Neuronal stem cell (in vitro differentiated cells): ENCODE data around the gene PHF12.
A peak's percentile ranks its signal among the peaks of the same experiment; 100 is the strongest.

ENCODE experiments used
- DNase-seq: peaks from one replicate; pipeline ENCODE4 v3.0.0-alpha.2; 2013; ENCODE audit warnings: low spot score
- H2AFZ ChIP-seq: one replicate; pipeline ENCODE4 v1.6.1; 2013; ENCODE audit warnings: mild to moderate bottlenecking, low read length, inconsistent platforms
- H2AK5ac ChIP-seq: 2 replicates; pipeline ENCODE4 v1.6.1; 2013; ENCODE audit warnings: low read depth, mild to moderate bottlenecking, inconsistent platforms, low read length, moderate library complexity, mixed read lengths
- H2BK120ac ChIP-seq: 2 replicates; pipeline ENCODE4 v1.6.1; 2013; ENCODE audit warnings: low read depth, mild to moderate bottlenecking, inconsistent platforms, low read length, moderate library complexity, mixed read lengths
- H2BK12ac ChIP-seq: one replicate; pipeline ENCODE4 v1.6.1; 2013; ENCODE audit warnings: low read length, inconsistent platforms
- H2BK15ac ChIP-seq: 2 replicates; pipeline ENCODE4 v1.6.1; 2013; ENCODE audit warnings: mild to moderate bottlenecking, low read length, inconsistent platforms, mixed read lengths
- H2BK5ac ChIP-seq: one replicate; pipeline ENCODE4 v1.6.1; 2013; ENCODE audit warnings: inconsistent platforms, mild to moderate bottlenecking, low read length, moderate library complexity
- H3K14ac ChIP-seq: one replicate; pipeline ENCODE4 v1.6.1; 2013; ENCODE audit warnings: low read length, inconsistent platforms
- H3K18ac ChIP-seq: 2 replicates; pipeline ENCODE4 v1.6.1; 2013; ENCODE audit warnings: low read length, inconsistent platforms
- H3K23ac ChIP-seq: 2 replicates; pipeline ENCODE4 v1.6.1; 2013; ENCODE audit warnings: low read depth, mild to moderate bottlenecking, mixed read lengths, low read length, inconsistent platforms; ENCODE audit not compliant: poor library complexity
- H3K27ac ChIP-seq: replicated peaks from 3 replicates; pipeline ENCODE4 v1.5.1; 2013; ENCODE audit warnings: low read length, inconsistent platforms
- H3K27me3 ChIP-seq, 3 experiments: 2 replicates each; pipeline ENCODE4 v1.6.1; 2013; ENCODE audit warnings: low read length in 3 of 3, mild to moderate bottlenecking in 2 of 3, inconsistent platforms in 1 of 3, low read depth in 1 of 3, mixed read lengths in 1 of 3, moderate library complexity in 1 of 3; ENCODE audit not compliant: control insufficient read depth in 3 of 3, insufficient read depth in 3 of 3
- H3K36me3 ChIP-seq, 2 donors: replicated peaks in 1 of 2; 2 replicates each; pipeline ENCODE4 v1.6.1; 2013; ENCODE audit warnings: low read length in 2 of 2; ENCODE audit not compliant: control insufficient read depth in 2 of 2, insufficient read depth in 2 of 2
- H3K4ac ChIP-seq: 2 replicates; pipeline ENCODE4 v1.6.1; 2013; ENCODE audit warnings: inconsistent platforms, mild to moderate bottlenecking, low read length, moderate library complexity
- H3K4me1 ChIP-seq, 2 donors: 1 replicate in 1 of 2; 2 replicates in 1 of 2; pipeline ENCODE4 v1.6.1; 2013; ENCODE audit warnings: low read length in 2 of 2, low read depth in 1 of 2; ENCODE audit not compliant: control insufficient read depth in 2 of 2, insufficient read depth in 1 of 2
- H3K4me2 ChIP-seq: one replicate; pipeline ENCODE4 v1.6.1; 2013; ENCODE audit warnings: mild to moderate bottlenecking, low read length, inconsistent platforms; ENCODE audit not compliant: insufficient read depth, poor library complexity, severe bottlenecking
- H3K4me3 ChIP-seq, 2 donors: 2 replicates each; pipeline ENCODE4 v1.5.1; 2013; ENCODE audit warnings: low read length in 2 of 2, mild to moderate bottlenecking in 2 of 2, inconsistent platforms in 1 of 2, moderate library complexity in 1 of 2
- H3K79me1 ChIP-seq: one replicate; pipeline ENCODE4 v1.6.1; 2013; ENCODE audit warnings: low read depth, mild to moderate bottlenecking, inconsistent platforms, low read length, moderate library complexity
- H3K9ac ChIP-seq: one replicate; pipeline ENCODE4 v1.6.1; 2013; ENCODE audit warnings: mild to moderate bottlenecking, low read depth, low read length, inconsistent platforms; ENCODE audit not compliant: poor library complexity
- H3K9me3 ChIP-seq, 2 donors: replicated peaks in 1 of 2; 2 replicates each; pipeline versions ENCODE3 to v1.6.1; 2013; ENCODE audit warnings: low read length in 2 of 2, mild to moderate bottlenecking in 2 of 2, inconsistent platforms in 1 of 2, low read depth in 1 of 2, mixed read lengths in 1 of 2, moderate library complexity in 1 of 2; ENCODE audit not compliant: control insufficient read depth in 2 of 2, insufficient read depth in 1 of 2
- H4K8ac ChIP-seq: one replicate; pipeline ENCODE4 v1.6.1; 2013; ENCODE audit warnings: low read depth, mild to moderate bottlenecking, inconsistent platforms, low read length, moderate library complexity
- H4K91ac ChIP-seq: one replicate; pipeline ENCODE4 v1.6.1; 2013; ENCODE audit warnings: low read length, low read depth, mild to moderate bottlenecking, inconsistent platforms; ENCODE audit not compliant: poor library complexity
- WGBS, 2 donors: extraction: QIAGEN DNeasy Blood & Tissue Kit; methylation state at CpG; one replicate each; pipeline ENCODE4 v1.1.7; 2013; ENCODE audit warnings: missing lambda C conversion rate in 2 of 2, mixed read lengths in 1 of 2; ENCODE audit not compliant: insufficient read length in 2 of 2, insufficient replicate concordance in 1 of 2; ENCODE audit errors: extremely low coverage in 2 of 2; 5-methylcytosine and 5-hydroxymethylcytosine counted together

PHF12 gene

GRCh38 chr17:28975031-28975430 is 23.7 kb upstream of the PHF12 start:
- no peak overlapping the region for H2AFZ ChIP-seq
- no CpG with 5 or more reads among the region's 2 CpGs for WGBS, 2 donors
- no peak overlapping the region for H4K91ac ChIP-seq
- H2BK12ac ChIP-seq, result no peak overlapping the region
- H3K79me1 ChIP-seq, result no peaks in the 10 kb centered on the region
- no peak overlapping the region for H3K27ac ChIP-seq
- H2BK15ac ChIP-seq, result no peak overlapping the region
- H3K23ac ChIP-seq, result no peak overlapping the region
- no peaks in the 10 kb centered on the region for H3K9me3 ChIP-seq
- no peaks in the 10 kb centered on the region for H3K27me3 ChIP-seq
- H3K4me2 ChIP-seq, result no peak overlapping the region
- H2AK5ac ChIP-seq, result no peak overlapping the region
- H3K4ac ChIP-seq, result no peak overlapping the region
- no peak overlapping the region for H3K18ac ChIP-seq
- H2BK120ac ChIP-seq, result no peak overlapping the region
- no peaks in the 10 kb centered on the region for H3K36me3 ChIP-seq
- no peak overlapping the region for H4K8ac ChIP-seq
- H3K4me1 ChIP-seq, result peaks cover 8 to 22% of the 10 kb centered on the region in 2 donors
- no peak overlapping the region for H3K9ac ChIP-seq
- no peak overlapping the region for H3K14ac ChIP-seq
- H3K4me3 ChIP-seq, result no peak overlapping the region
- no peak overlapping the region for H2BK5ac ChIP-seq
- DNase-seq, result no peak

GRCh38 chr17:28974451-28974850 is 23.1 kb upstream of the PHF12 start:
- no peak overlapping the region for H3K27ac ChIP-seq

GRCh38 chr17:28973425-28973824 is 22.1 kb upstream of the PHF12 start:
- H3K23ac ChIP-seq, result no peak overlapping the region
- no peaks in the 10 kb centered on the region for H3K36me3 ChIP-seq
- H3K9ac ChIP-seq, result no peak overlapping the region
- no peak overlapping the region for H3K4me3 ChIP-seq
- H3K4ac ChIP-seq, result no peak overlapping the region
- H2BK12ac ChIP-seq, result no peak overlapping the region
- H3K14ac ChIP-seq, result no peak overlapping the region
- H2BK120ac ChIP-seq, result no peak overlapping the region
- H4K91ac ChIP-seq, result no peak overlapping the region
- H2BK15ac ChIP-seq, result no peak overlapping the region
- H2AK5ac ChIP-seq, result peak overlapping the region; percentile 3
- peak overlapping the region; percentile 50 for H3K18ac ChIP-seq
- no peaks in the 10 kb centered on the region for H3K9me3 ChIP-seq
- no peak overlapping the region for H2BK5ac ChIP-seq
- no peak overlapping the region for H3K4me2 ChIP-seq
- WGBS, 2 donors, result no CpG with 5 or more reads among the region's 2 CpGs
- H4K8ac ChIP-seq, result no peak overlapping the region
- DNase-seq, result no peak
- no peak overlapping the region for H3K27ac ChIP-seq
- H3K4me1 ChIP-seq, result peaks cover 22 to 34% of the 10 kb centered on the region in 2 donors
- no peaks in the 10 kb centered on the region for H3K27me3 ChIP-seq
- no peaks in the 10 kb centered on the region for H3K79me1 ChIP-seq
- H2AFZ ChIP-seq, result no peak overlapping the region

More at GRCh38 chr17:28974451-28974850, 23.1 kb upstream of the PHF12 start:
- Histone ChIP-seq H3K4ac (no peak overlapping the region), H2AK5ac (no peak overlapping the region), H3K14ac (no peak overlapping the region), H4K8ac (no peak overlapping the region), H2AFZ (no peak overlapping the region), H3K79me1 (no peaks in the 10 kb centered on the region), H4K91ac (no peak overlapping the region), H3K4me1 (peaks cover 11 to 24% of the 10 kb centered on the region in 2 donors), H3K4me2 (no peak overlapping the region), H2BK12ac (no peak overlapping the region), H2BK15ac (no peak overlapping the region), H3K9ac (no peak overlapping the region), H3K9me3 (no peaks in the 10 kb centered on the region), H3K4me3 (no peak overlapping the region), H3K23ac (no peak overlapping the region), H3K18ac (no peak overlapping the region), H3K36me3 (no peaks in the 10 kb centered on the region), H3K27me3 (no peaks in the 10 kb centered on the region), H2BK5ac (no peak overlapping the region), H2BK120ac (no peak overlapping the region)
- WGBS, 2 donors, result no CpG with 5 or more reads among the region's 4 CpGs
- no peak for DNase-seq

GRCh38 chr17:28972437-28972836 is 21.1 kb upstream of the PHF12 start:
- no peak overlapping the region for H3K27ac ChIP-seq
- peak overlapping the region; percentile 17 for H2AK5ac ChIP-seq
- no peak overlapping the region for H2BK5ac ChIP-seq
- H2BK15ac ChIP-seq, result peak overlapping the region; percentile 55
- DNase-seq, result no peak
- no peak overlapping the region for H3K9ac ChIP-seq
- no peak overlapping the region for H2AFZ ChIP-seq
- no peak overlapping the region for H3K14ac ChIP-seq
- peaks cover 30 to 43% of the 10 kb centered on the region in 2 donors for H3K4me1 ChIP-seq
- WGBS, 2 donors, result no CpG with 5 or more reads among the region's 10 CpGs
- H3K4me2 ChIP-seq, result no peak overlapping the region
- no peak overlapping the region for H2BK120ac ChIP-seq
- H2BK12ac ChIP-seq, result peak overlapping the region; percentile 46
- no peaks in the 10 kb centered on the region for H3K27me3 ChIP-seq
- no peak overlapping the region for H3K23ac ChIP-seq
- no peak overlapping the region for H4K91ac ChIP-seq
- H3K9me3 ChIP-seq, result no peaks in the 10 kb centered on the region
- H3K36me3 ChIP-seq, result no peaks in the 10 kb centered on the region
- no peak overlapping the region for H4K8ac ChIP-seq
- H3K18ac ChIP-seq, result peak overlapping the region; percentile 68
- H3K79me1 ChIP-seq, result no peaks in the 10 kb centered on the region
- no peak overlapping the region for H3K4ac ChIP-seq
- H3K4me3 ChIP-seq, result no peak overlapping the region
